ENCODE results near the gene ADAMTS1. TPM values are rescaled to one million over a fixed set of nuclear protein-coding genes. Genes with fewer than 3 reads are reported as not detected.
"Not testable (repeated sequence)": the region's sequence is repeated elsewhere in the genome, so short reads cannot be mapped to it uniquely, and the experiment has no call there.

The ADAMTS1 gene
- total RNA-seq, 1 donor from 2014 or later, result 241 TPM

GRCh38 chr21:26865857-26866256, 20.6 kb upstream of the ADAMTS1 start:
- H3K4me1 ChIP-seq, result no peaks in the 10 kb centered on the region

GRCh38 chr21:26856871-26857350, 11.7 kb upstream of the ADAMTS1 start:
- H3K27me3 ChIP-seq; H3K9me3 ChIP-seq; H3K4me3 ChIP-seq; H3K36me3 ChIP-seq; H3K4me1 ChIP-seq; DNase-seq (ENCODE audit: extremely low spot score in 2 of 2); H3K27ac ChIP-seq: not testable (repeated sequence)
- intact Hi-C loops (cut with DNase I), result loop anchor here (10.0 kb wide), 1 partner anchor 708 kb away; no protein-coding TSS in a partner anchor

More at GRCh38 chr21:26865857-26866256, 20.6 kb upstream of the ADAMTS1 start:
- no peak overlapping the region for H3K27ac ChIP-seq
- H3K27me3 ChIP-seq, result no peaks in the 10 kb centered on the region
- H3K9me3 ChIP-seq, result no peaks in the 10 kb centered on the region
- H3K36me3 ChIP-seq, result no peaks in the 10 kb centered on the region
- DNase-seq (ENCODE audit: extremely low spot score in 2 of 2), result no peak
- no peak for TF ChIP-seq CTCF (IDR thresholded peaks at IDR 0.05)
- no peak overlapping the region for H3K4me3 ChIP-seq
- intact Hi-C loops (cut with DNase I), result no loop called here

GRCh38 chr21:26854695-26855094, 9.5 kb upstream of the ADAMTS1 start:
- DNase-seq (ENCODE audit: extremely low spot score in 2 of 2); H3K4me1 ChIP-seq; H3K36me3 ChIP-seq; H3K27ac ChIP-seq; H3K4me3 ChIP-seq; H3K9me3 ChIP-seq; H3K27me3 ChIP-seq: not testable (repeated sequence)
- intact Hi-C loops (cut with DNase I), result loop anchor here (5.0 to 10.0 kb wide), 2 partner anchors 710 to 848 kb away; no protein-coding TSS in a partner anchor

DNA sequence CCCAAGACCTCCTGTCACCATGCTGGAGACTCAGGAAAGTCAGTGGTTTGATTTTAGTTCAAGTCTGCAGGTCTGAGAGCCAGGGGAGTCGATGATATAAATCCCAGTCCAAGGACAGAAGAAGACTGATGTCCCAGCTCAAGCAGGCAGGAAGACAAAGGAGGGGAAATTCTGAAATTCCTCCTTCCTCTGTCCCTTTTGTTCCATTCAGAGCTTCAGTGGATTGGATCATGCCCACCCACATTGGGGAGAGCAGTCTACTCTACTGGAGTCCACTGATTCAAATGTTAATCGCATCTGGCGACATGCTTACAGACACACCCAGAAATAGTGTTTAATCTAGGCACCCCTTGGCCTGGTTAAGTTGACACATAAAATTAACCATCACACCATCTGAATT, 7.2 kb upstream of the ADAMTS1 start:
- peaks cover 4% of the 10 kb centered on the region for H3K4me1 ChIP-seq
- TF ChIP-seq POLR2A (IDR thresholded peaks at IDR 0.05) (no peak), POLR2AphosphoS5 (IDR thresholded peaks at IDR 0.05; ENCODE audit: insufficient read depth in 1 of 2, low read depth in 1 of 2) (no peak), CTCF (IDR thresholded peaks at IDR 0.05) (no peak)
- no peaks in the 10 kb centered on the region for H3K27me3 ChIP-seq
- intact Hi-C loops (cut with DNase I), result loop anchor here (5.0 to 10.0 kb wide), 2 partner anchors 712 to 850 kb away; no protein-coding TSS in a partner anchor
- H3K4me3 ChIP-seq, result no peak overlapping the region
- no peaks in the 10 kb centered on the region for H3K36me3 ChIP-seq
- no peak for DNase-seq (ENCODE audit: extremely low spot score in 2 of 2)
- H3K27ac ChIP-seq, result no peak overlapping the region
- no peaks in the 10 kb centered on the region for H3K9me3 ChIP-seq

- H3K27ac ChIP-seq, result no peak overlapping the region
- H3K9me3 ChIP-seq, result no peaks in the 10 kb centered on the region
- H3K36me3 ChIP-seq, result no peaks in the 10 kb centered on the region
- peaks cover 4% of the 10 kb centered on the region for H3K4me1 ChIP-seq
- H3K27me3 ChIP-seq, result no peaks in the 10 kb centered on the region
- intact Hi-C loops (cut with DNase I), result loop anchor here (5.0 to 10.0 kb wide), 2 partner anchors 713 to 851 kb away; no protein-coding TSS in a partner anchor
- no peak for TF ChIP-seq POLR2AphosphoS5 (IDR thresholded peaks at IDR 0.05; ENCODE audit: insufficient read depth in 1 of 2, low read depth in 1 of 2)
- no peak for TF ChIP-seq CTCF (IDR thresholded peaks at IDR 0.05)
- TF ChIP-seq POLR2A (IDR thresholded peaks at IDR 0.05), result no peak
- no peak for DNase-seq (ENCODE audit: extremely low spot score in 2 of 2)
- no peak overlapping the region for H3K4me3 ChIP-seq
Observed at GRCh38 chr21:26851109-26851944, 6.1 kb upstream of the ADAMTS1 start.

DNA sequence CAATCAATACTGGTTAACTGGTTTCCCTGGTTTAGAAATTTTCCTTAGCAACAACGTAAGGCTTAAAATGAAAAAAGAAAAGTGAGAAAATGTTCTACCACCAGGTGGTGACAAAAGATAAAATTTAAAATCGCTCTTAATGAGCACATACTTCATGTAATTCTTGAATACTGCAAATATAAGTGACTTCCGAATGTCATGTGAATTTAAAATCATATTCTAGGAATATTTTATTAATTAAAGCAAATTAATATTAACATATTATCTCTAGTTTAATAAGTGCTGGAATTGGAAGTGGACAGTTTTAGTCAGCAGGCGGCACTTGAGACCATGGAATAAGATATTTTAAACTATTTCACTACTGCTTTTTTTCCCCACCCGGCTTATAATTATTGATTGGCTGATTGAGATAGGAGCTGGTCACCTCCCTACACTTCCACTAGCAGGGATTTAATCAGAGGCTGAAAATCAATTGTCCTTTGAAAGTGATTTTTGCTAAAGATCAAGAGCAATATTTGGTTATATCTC, 5.0 kb upstream of the ADAMTS1 start:
- TF ChIP-seq POLR2AphosphoS5 (IDR thresholded peaks at IDR 0.05; ENCODE audit: insufficient read depth in 1 of 2, low read depth in 1 of 2), result no peak
- TF ChIP-seq CTCF (IDR thresholded peaks at IDR 0.05), result peak; percentile 91 to 94 (median 94)
- no peak overlapping the region for H3K4me3 ChIP-seq
- H3K36me3 ChIP-seq, result no peaks in the 10 kb centered on the region
- H3K27me3 ChIP-seq, result no peaks in the 10 kb centered on the region
- H3K9me3 ChIP-seq, result no peaks in the 10 kb centered on the region
- intact Hi-C loops (cut with DNase I), result loop anchor here (5.0 to 10.0 kb wide), 2 partner anchors 715 to 852 kb away; no protein-coding TSS in a partner anchor
- DNase-seq (ENCODE audit: extremely low spot score in 2 of 2), result no peak
- H3K27ac ChIP-seq, result no peak overlapping the region
- peaks cover 4% of the 10 kb centered on the region for H3K4me1 ChIP-seq

Data from vagina (tissue), 2 donors.